Astrocyte (in vitro differentiated cells and primary cell): Measurements from ENCODE around the gene GET4.

ENCODE experiments used
- EZH2 ChIP-seq: IDR thresholded peaks from 2 replicates; pipeline ENCODE4 v1.6.1; 2012; ENCODE audit warnings: mild to moderate bottlenecking, low read length, inconsistent platforms; ENCODE audit not compliant: insufficient read depth
- TF ChIP-seq, protein P1 (sequence below): IDR thresholded peaks from 2 replicates; pipeline ENCODE4 v1.5.1; 2011; ENCODE audit warnings: low read depth, mild to moderate bottlenecking, inconsistent platforms, low read length, moderate library complexity; ENCODE audit not compliant: insufficient read depth

DNA sequence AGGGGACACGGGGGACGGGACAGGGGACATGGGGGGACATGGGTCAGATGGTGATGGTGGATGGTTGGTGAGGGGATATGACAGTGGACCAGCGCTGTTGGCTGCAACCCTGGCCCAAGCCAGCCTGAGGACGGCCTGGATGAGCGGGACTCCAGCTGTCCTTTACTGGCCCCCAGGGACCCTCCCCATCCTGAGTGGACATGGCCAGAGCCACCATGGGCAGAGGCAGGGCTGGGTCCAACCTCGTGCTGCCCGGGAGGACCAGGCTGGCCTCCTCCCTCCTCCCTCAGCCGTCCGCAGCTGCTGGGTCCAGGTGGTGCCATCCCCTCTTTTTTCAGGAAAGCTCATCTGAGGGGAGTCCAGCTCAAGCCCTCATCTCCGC lies 30.4 kb downstream of the GET4 start:
- no peak for TF ChIP-seq EZH2
- TF ChIP-seq, protein P1, sequence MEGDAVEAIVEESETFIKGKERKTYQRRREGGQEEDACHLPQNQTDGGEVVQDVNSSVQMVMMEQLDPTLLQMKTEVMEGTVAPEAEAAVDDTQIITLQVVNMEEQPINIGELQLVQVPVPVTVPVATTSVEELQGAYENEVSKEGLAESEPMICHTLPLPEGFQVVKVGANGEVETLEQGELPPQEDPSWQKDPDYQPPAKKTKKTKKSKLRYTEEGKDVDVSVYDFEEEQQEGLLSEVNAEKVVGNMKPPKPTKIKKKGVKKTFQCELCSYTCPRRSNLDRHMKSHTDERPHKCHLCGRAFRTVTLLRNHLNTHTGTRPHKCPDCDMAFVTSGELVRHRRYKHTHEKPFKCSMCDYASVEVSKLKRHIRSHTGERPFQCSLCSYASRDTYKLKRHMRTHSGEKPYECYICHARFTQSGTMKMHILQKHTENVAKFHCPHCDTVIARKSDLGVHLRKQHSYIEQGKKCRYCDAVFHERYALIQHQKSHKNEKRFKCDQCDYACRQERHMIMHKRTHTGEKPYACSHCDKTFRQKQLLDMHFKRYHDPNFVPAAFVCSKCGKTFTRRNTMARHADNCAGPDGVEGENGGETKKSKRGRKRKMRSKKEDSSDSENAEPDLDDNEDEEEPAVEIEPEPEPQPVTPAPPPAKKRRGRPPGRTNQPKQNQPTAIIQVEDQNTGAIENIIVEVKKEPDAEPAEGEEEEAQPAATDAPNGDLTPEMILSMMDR: no peak
